GM18861 (cell line): Measurements from ENCODE around the gene RPF1.
"Not testable (repeated sequence)": the region's sequence is repeated elsewhere in the genome, so short reads cannot be mapped to it uniquely, and the experiment has no call there.

Experiments
- ATAC-seq: cut with Tn5 transposase; IDR thresholded peaks from one replicate; pipeline ENCODE4 v1.9.1; 2021; ENCODE audit not compliant: unreplicated experiment

RPF1 gene

DNA sequence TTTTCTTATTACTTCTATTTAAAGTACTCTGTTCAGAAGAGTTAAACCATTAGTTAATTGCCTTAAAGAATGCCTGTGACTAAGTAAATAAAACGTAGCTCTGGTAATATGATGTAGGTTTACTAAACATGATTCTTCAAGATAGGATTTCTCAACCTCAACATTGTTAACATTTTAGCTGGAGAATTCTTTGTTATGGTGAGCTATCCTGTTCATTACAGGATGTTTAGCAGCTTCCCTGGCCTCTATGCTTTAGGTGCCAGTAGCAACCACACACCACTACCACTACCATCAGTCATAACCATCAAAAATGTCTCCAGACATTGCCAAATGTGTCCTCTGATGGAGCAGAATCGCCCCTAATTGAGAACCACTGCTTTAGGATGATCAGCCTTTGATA is 10.7 kb downstream of the RPF1 start:
- no peak for ATAC-seq

DNA sequence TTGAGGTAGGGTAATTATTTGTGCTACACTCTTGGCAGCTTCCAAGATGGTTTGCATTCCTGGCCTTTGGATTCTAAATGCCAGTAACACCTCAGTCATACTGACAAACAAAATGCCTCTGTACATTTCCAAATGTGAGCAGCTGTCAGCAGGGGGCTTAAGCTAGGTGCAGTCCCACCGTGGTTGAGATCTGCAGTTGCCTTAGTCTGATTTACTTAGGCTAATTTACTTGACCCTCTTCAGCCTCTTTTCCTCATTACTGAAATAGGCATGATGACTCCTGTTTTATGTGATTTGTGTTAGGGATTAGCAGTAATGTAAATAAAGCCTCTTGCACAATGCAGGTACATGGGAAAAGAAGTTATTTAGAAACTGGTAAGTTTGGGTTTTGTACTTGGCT is 13.7 kb downstream of the RPF1 start:
- no peak for ATAC-seq

- ATAC-seq, result no peak
These were observed 14.7 kb downstream of the RPF1 start for GRCh38 chr1:84493747-84494146.

GRCh38 chr1:84496498-84496897 is 17.4 kb downstream of the RPF1 start:
- ATAC-seq, result no peak

- no peak for ATAC-seq
These were observed 18.7 kb downstream of the RPF1 start for GRCh38 chr1:84497631-84498275.

DNA sequence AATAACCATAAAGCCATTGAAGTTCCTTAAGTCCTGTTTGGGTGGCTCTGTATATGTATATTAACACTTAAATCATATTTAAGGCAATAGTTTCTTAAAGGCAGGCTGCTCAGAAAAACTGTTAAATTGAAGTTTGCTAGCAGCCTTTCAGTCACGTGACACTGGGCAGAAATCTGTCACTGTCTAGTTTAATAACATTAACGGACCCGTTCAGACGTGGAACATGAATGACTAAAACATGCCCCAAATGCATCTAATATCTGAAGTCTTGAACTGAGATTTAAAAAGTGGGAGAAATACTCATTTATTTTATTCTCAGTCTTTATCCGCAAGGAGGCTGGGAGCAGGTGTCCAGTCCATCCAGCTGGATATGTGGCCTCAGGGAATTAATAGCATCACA is 23.9 kb downstream of the RPF1 start:
- no peak for ATAC-seq

DNA sequence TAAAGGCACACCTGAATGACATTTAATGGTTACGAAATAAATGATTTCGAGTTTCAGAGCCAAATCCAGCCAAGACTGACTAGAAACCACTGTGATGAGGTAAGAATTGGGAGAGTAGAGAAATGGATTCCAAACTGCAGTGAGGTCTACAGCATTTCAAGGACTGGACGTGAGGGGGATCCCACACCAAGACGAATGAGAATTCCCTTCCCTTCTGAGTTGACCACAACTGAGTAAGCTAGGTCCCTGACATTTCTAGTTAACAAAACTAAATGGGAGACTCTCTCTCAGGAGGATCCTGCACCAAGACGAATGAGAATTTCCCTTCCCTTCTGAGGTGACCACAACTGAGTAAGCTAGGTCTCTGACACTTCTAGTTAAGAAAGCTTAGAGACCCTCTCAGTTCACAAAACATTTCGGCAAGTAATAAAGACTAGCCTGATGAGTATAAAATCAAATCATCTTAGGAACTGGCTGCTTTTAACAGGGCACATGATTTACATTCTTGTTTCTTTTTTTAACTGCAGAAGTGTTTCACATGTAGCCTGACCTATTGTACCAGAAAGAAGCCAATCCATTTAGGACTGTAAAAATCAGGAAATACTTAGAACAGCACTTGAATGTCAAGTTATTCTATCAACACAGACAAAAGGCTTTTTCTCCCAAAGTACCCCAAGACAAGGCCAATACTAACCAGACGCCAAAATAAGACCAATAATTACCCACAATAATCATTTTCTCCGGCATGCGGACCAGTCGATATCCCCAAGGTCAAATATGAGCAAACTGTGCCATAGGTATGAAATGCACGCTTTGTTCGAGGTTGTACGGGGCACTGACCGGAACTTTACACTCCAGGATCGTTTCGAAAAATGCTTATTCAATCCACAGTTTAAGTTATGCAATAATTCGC is 25.8 kb downstream of the RPF1 start:
- no peak for ATAC-seq

- peak; percentile 9 for ATAC-seq
These were observed 26.5 kb downstream of the RPF1 start for GRCh38 chr1:84505493-84506001.

- ATAC-seq, result peak; percentile 72
These were observed 27.1 kb downstream of the RPF1 start, which contains the start of the genes GNG5 and SPATA1 for GRCh38 chr1:84506002-84506728. Gene GNG5, minus strand, starts transcription at chr1:84506581. Its CDS starts 490 bp downstream, at chr1:84506091. Gene SPATA1, plus strand, starts transcription at chr1:84506386. Its CDS starts 9,974 bp downstream, at chr1:84516360.

- peak; percentile 1 for ATAC-seq
These were observed 27.8 kb downstream of the RPF1 start for GRCh38 chr1:84506729-84507453.

GRCh38 chr1:84507887-84508286 is 28.8 kb downstream of the RPF1 start:
- ATAC-seq, result not testable (repeated sequence)

GRCh38 chr1:84508510-84508909 is 29.4 kb downstream of the RPF1 start:
- ATAC-seq, result no peak

GRCh38 chr1:84509029-84509428 is 30.0 kb downstream of the RPF1 start:
- no peak for ATAC-seq

DNA sequence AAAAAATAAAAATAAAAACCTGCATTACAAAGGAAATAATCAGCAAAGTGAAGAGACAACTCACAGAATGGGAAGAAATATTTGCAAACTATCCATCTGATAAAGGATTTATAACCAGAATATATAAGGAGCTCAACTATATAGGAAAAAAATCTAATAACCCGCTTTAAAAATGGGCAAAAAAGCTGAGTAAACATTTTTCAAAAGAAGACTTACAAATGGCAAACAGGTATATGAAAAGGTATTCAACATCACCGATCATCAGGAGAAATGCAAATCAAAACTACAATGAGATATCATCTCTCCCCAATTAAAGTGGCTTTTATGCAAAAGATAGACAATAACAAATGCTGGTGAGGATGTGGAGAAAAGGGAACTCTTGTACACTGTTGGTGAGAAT is 31.1 kb downstream of the RPF1 start:
- no peak for ATAC-seq

DNA sequence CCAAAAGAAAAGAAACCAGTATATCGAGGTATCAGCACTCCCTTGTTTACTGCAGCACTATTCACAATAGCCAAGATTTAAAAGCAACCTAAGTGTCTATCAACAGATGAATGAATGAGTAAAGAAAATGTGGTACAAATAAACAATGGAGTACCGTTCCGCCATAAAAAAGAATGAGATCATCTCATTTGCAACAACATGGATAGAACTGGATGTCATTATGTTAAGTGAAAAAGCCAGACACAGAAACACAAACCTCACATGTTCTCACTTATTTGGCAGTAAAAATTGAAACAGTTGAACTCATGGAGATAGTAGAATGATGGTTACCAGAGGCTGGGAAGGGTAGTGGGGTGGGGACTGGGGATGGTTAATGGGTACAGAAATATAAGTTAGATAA is 31.6 kb downstream of the RPF1 start:
- no peak for ATAC-seq

GRCh38 chr1:84524590-84524989 is 45.5 kb downstream of the RPF1 start:
- no peak for ATAC-seq

GRCh38 chr1:84525779-84526178 is 46.7 kb downstream of the RPF1 start:
- ATAC-seq, result no peak

GRCh38 chr1:84538599-84538998 is 59.5 kb downstream of the RPF1 start:
- ATAC-seq, result peak; percentile 56

GRCh38 chr1:84539972-84540371 is 60.9 kb downstream of the RPF1 start:
- ATAC-seq, result no peak

DNA sequence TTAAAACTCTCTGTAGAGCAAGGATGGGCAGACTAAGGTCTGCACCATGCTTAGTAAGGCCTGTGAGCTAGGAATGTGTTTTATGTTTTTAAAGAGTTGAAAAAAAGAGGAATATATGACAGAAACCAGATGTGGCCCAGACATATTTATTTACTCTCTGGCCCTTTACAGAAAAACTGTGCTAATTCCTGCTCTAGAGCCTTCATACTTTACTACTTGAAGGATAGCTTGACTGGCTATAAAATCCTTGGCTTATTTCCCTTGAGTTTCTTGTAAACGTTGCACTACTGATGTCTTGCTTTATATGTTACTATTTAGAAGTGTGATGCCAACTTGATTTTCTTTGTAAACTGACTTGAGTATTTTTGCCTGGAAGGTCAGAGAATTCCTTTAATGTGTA is 61.7 kb downstream of the RPF1 start:
- no peak for ATAC-seq

- no peak for ATAC-seq
These were observed 62.6 kb downstream of the RPF1 start for GRCh38 chr1:84541679-84542078.
